Adrenal gland (tissue), 12 donors: Measurements from ENCODE around the gene CLDND1. TPM values are rescaled to one million over a fixed set of nuclear protein-coding genes. Genes with fewer than 3 reads are reported as not detected.

Experiments
- DNase-seq, 7 donors: peaks; one replicate each; pipeline ENCODE4 v3.0.0-alpha.2; 2019 to 2020
- H3K27ac ChIP-seq, 5 donors: fragments of 200-600 bp; sonication (generic) in 4 of 5; 1 replicate in 3 of 5; 2 replicates in 2 of 5; pipeline versions ENCODE4 v1.5.1 to v1.8.0; 2016 to 2020; ENCODE audit warnings: mild to moderate bottlenecking in 1 of 5
- H3K27me3 ChIP-seq: fragments of 200-600 bp; 2 replicates; pipeline ENCODE4 v1.8.0; 2021
- H3K36me3 ChIP-seq, 2 donors: fragments of 200-600 bp; replicated peaks in 1 of 2; 1 replicate in 1 of 2; 2 replicates in 1 of 2; pipeline versions ENCODE4 v1.5.1 to v1.8.0; 2018 to 2022
- H3K4me1 ChIP-seq, 2 donors: fragments of 200-600 bp; replicated peaks in 1 of 2; 1 replicate in 1 of 2; 2 replicates in 1 of 2; pipeline versions ENCODE4 v1.5.1 to v1.8.0; 2018 to 2021
- H3K4me3 ChIP-seq, 4 donors: fragments of 200-600 bp; sonication (generic) in 3 of 4; one replicate each; pipeline ENCODE4 v1.5.1; 2016 to 2018
- H3K9me3 ChIP-seq, 3 donors: fragments of 200-600 bp; sonication (generic) in 1 of 3; replicated peaks in 1 of 3; 1 replicate in 2 of 3; 2 replicates in 1 of 3; pipeline versions ENCODE4 v1.5.1 to v1.8.0; 2016 to 2021
- POLR2A ChIP-seq, 2 donors: fragments of 450-650 bp; IDR thresholded peaks; one replicate each; pipeline ENCODE4 v1.6.1; 2017; ENCODE audit warnings: antibody characterized with exemption in 2 of 2, mild to moderate bottlenecking in 2 of 2, moderate library complexity in 1 of 2
- WGBS, 4 donors: extraction: QIAGEN DNeasy Blood & Tissue Kit in 2 of 4; methylation state at CpG; one replicate each; pipeline versions ENCODE4 v1.1.5 to v1.1.7; 2013 to 2017; 5-methylcytosine and 5-hydroxymethylcytosine counted together
- intact Hi-C, 2 donors: fragments of 100-400 bp; cut with DNase I; formaldehyde crosslinking; loops; one replicate each; pipeline versions ENCODE4 v1.14.1 to v1.15.0; 2022 to 2023
- polyA plus RNA-seq, 3 donors: library from polyadenylated mRNA; stranded (reverse); fragments of 200-250 nt in 2 of 3; fragments of 350-450 nt in 1 of 3; fragmentation: Illumina TruSeq in 1 of 3; extraction: RNeasy Lipid Tissue Mini Kit (QIAGEN cat#74804) in 1 of 3; gene quantifications; one replicate each; pipeline ENCODE4 v1.2.3, GENCODE V29; 2013 to 2014
- small RNA-seq, 2 donors: library from RNA; depleted of rRNA; stranded (forward); fragments of <200 nt; gene quantifications; one replicate each; pipeline ENCODE3, GENCODE V24; 2016
- total RNA-seq, 9 donors: library from RNA; depleted of rRNA in 4 of 9; stranded (reverse); fragments of >200 nt in 4 of 9; fragments of 120-200 nt in 1 of 9; fragmentation: NEBNext Ultra II Directional in 1 of 9; extraction: Animal tissue kit (Norgen Biotek cat#: 25700) in 1 of 9; gene quantifications; one replicate each; pipeline versions ENCODE4 v1.1.0 to v1.2.4, GENCODE V29; 2013 to 2023
- TF ChIP-seq, protein P1 (sequence below), 6 experiments: fragments of 450-650 bp in 4 of 6; fragments of 200-600 bp in 2 of 6; sonication (generic) in 1 of 6; IDR thresholded peaks; 1 replicate in 5 of 6; 2 replicates in 1 of 6; pipeline versions ENCODE4 v1.5.1 to v1.8.0; 2016 to 2021; ENCODE audit warnings: antibody characterized with exemption in 6 of 6, mild to moderate bottlenecking in 2 of 6, moderate library complexity in 1 of 6
- donor health status: healthy with polysubstance abuse.
- donor health status: Bipolar disorder and iron deficiency.
- donor health status: DM: yes; HTN: yes; CAD: no.
- donor health status: DM: no; HTN: no; CAD: no.
- donor health status: DM: no; HTN: no; CAD: no.
- donor health status: DM: yes; HTN: yes; CAD: no.

The CLDND1 gene
- total and polyA plus RNA-seq, 12 donors = 45.3 to 112 (median 65.2) TPM

DNA sequence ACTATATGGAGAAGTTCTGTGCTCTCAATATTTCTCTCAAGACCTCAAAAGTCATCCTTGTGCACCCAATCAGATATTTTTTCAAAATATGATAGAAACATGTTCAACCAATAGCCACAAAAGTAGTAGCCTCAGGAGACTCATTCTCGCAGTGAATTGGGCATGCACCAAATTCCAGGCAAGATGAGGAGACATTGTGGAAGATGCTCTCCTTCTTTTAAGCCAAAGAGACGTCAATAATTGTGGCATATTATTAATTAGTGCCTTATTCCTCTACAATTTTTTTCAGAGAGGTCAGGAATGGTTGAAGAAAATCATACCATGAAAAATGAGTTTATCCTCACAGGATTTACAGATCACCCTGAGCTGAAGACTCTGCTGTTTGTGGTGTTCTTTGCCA lies 25.3 kb downstream of the CLDND1 start, which contains the start of gene OR5K2:
OR5K2 (plus strand) TSS at position 301 of the 400 bp plus-strand sequence; CDS start at position 301, 0 bp downstream.
- 63 to 77% (median 69%) methylated on average over 2 of the region's 2 CpGs for WGBS, 4 donors
- intact Hi-C loops = no loop called here
- H3K4me3 ChIP-seq = no peak within 1 kb of the TSS
- TF ChIP-seq, protein P1, sequence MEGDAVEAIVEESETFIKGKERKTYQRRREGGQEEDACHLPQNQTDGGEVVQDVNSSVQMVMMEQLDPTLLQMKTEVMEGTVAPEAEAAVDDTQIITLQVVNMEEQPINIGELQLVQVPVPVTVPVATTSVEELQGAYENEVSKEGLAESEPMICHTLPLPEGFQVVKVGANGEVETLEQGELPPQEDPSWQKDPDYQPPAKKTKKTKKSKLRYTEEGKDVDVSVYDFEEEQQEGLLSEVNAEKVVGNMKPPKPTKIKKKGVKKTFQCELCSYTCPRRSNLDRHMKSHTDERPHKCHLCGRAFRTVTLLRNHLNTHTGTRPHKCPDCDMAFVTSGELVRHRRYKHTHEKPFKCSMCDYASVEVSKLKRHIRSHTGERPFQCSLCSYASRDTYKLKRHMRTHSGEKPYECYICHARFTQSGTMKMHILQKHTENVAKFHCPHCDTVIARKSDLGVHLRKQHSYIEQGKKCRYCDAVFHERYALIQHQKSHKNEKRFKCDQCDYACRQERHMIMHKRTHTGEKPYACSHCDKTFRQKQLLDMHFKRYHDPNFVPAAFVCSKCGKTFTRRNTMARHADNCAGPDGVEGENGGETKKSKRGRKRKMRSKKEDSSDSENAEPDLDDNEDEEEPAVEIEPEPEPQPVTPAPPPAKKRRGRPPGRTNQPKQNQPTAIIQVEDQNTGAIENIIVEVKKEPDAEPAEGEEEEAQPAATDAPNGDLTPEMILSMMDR (IDR thresholded peaks at IDR 0.05) = no peak
- TF ChIP-seq POLR2A (IDR thresholded peaks at IDR 0.05) = no peak
- H3K27me3 ChIP-seq = no peaks in the 10 kb centered on the region
- H3K4me1 ChIP-seq = no peaks in the 10 kb centered on the region
- H3K27ac ChIP-seq = no peak within 1 kb of the TSS
- no peak for DNase-seq
- no peaks in the 10 kb centered on the region for H3K36me3 ChIP-seq
- H3K9me3 ChIP-seq = no peaks in the 10 kb centered on the region

DNA sequence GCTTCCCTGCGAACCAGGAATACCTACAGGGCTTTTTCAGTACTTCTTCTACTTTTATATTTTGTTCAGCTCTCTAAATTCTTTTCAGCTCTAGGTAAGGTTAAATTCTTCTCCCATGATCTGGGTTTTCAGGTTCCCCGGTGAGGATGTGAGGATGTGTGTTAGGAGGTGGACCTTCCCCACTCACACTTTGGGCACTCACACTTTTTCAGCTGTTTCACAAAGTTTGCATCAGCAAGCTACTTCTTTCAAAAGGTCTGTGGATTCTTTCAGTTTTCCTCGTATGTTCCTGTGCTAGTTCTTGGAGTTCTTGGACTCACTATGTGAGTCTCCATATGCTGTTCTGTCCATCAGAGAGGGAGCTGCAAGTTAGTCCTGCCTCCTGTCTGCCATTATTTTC lies 39.1 kb downstream of the CLDND1 start:
- H3K36me3 ChIP-seq = no peaks in the 10 kb centered on the region
- WGBS, 4 donors = 72 to 80% (median 77%) methylated on average over 3 of the region's 3 CpGs
- no peak overlapping the region for H3K4me3 ChIP-seq
- no peaks in the 10 kb centered on the region for H3K4me1 ChIP-seq
- H3K27me3 ChIP-seq = no peaks in the 10 kb centered on the region
- H3K9me3 ChIP-seq = no peaks in the 10 kb centered on the region
- H3K27ac ChIP-seq = no peak overlapping the region
- TF ChIP-seq, protein P1 (IDR thresholded peaks at IDR 0.05) = no peak
- TF ChIP-seq POLR2A (IDR thresholded peaks at IDR 0.05) = no peak
- DNase-seq = no peak
- intact Hi-C loops = no loop called here

DNA sequence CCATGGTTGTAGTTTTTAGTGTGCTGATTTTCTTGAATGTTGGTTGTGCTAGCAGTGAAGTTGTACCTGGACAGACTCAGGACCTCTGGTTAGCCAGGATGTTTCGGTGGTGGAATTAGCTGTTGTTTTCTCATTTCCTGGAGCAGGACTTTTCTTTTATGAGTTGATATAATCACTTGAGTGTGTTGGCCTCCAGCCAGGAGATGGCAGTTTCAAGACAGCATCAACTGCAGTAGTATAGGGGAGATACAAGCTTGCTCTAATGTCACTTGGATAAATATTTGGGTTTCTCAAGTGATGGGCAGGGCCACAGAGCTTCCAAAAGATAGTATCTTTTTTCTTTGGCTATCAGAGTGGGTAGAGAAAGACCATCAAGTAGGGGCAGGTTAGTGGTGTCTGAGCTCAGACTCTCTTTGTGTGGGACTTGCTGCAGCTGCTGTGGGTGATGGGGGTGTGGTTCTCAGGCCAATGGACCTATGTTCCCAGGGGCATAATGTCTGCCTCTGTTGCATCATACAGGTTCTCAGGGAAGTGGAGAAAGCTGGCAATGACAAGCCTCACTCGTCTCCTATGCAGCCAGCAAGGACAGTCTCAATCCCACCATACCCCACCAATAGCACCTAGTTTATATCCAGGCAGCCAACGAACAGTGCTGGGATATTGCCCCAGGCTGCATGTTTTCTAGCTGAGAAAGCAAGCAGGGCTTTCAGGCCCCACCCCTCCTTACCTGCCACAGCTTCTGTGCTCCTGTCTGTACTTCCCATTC lies 39.8 kb downstream of the CLDND1 start:
- Histone ChIP-seq H3K4me3 (no peak overlapping the region), H3K27me3 (no peaks in the 10 kb centered on the region), H3K9me3 (no peaks in the 10 kb centered on the region), H3K27ac (no peak overlapping the region), H3K36me3 (no peaks in the 10 kb centered on the region), H3K4me1 (no peaks in the 10 kb centered on the region)
- intact Hi-C loops = no loop called here
- 58 to 83% (median 67%) methylated on average over 2 to 3 of the region's 3 CpGs for WGBS, 4 donors
- TF ChIP-seq, protein P1 (IDR thresholded peaks at IDR 0.05) = no peak
- no peak for TF ChIP-seq POLR2A (IDR thresholded peaks at IDR 0.05)
- DNase-seq = no peak

Small RNAs within 50 kb of the gene (small RNA-seq; reads per million reads assigned to genes)
- gene RPL38P4 = 0 reads per million in 2 donors

Other genes starting within 250 kb of the CLDND1 start
- gene OR5H2, start 240.4 kb downstream of the CLDND1 start, total RNA-seq = not detected
- not detected for gene OR5H2, start 240.4 kb downstream of the CLDND1 start, polyA plus RNA-seq
- gene OR5K4, start 169.0 kb downstream of the CLDND1 start, total RNA-seq = not detected
- gene OR5K4, start 169.0 kb downstream of the CLDND1 start, polyA plus RNA-seq = not detected
- gene OR5K3, start 132.2 kb downstream of the CLDND1 start, total RNA-seq = not detected
- gene OR5K3, start 132.2 kb downstream of the CLDND1 start, polyA plus RNA-seq = not detected
- not detected for gene OR5K1, start 59.7 kb downstream of the CLDND1 start, total RNA-seq
- not detected for gene OR5K1, start 59.7 kb downstream of the CLDND1 start, polyA plus RNA-seq
- not detected for gene OR5K2, start 25.2 kb downstream of the CLDND1 start, total RNA-seq
- not detected for gene OR5K2, start 25.2 kb downstream of the CLDND1 start, polyA plus RNA-seq
- under 1 TPM in 2 of 9 donors, not detected in 7; 0.14 to 0.39 TPM for gene GPR15, start 9.1 kb upstream of the CLDND1 start, total RNA-seq
- not detected for gene GPR15, start 9.1 kb upstream of the CLDND1 start, polyA plus RNA-seq
- 10 to 100 TPM; 11.0 to 59.8 (median 23.5) TPM for gene CPOX, start 70.7 kb upstream of the CLDND1 start, total RNA-seq
- gene CPOX, start 70.7 kb upstream of the CLDND1 start, polyA plus RNA-seq = 10 to 100 TPM in 2 of 3 donors, 1 to 10 TPM in 1; 9.0 to 15.6 (median 14.3) TPM
- 10 to 100 TPM in 8 of 9 donors, 1 to 10 TPM in 1; 6.0 to 60.5 (median 20.5) TPM for gene ST3GAL6, start 240.4 kb upstream of the CLDND1 start, total RNA-seq
- 10 to 100 TPM; 15.2 to 24.9 (median 18.1) TPM for gene ST3GAL6, start 240.4 kb upstream of the CLDND1 start, polyA plus RNA-seq